ENCODE results near the gene PDGFA.

Gene PDGFA

GRCh38 chr7:507623-508300 lies 11.9 kb downstream of the PDGFA start:
- FAIRE-seq: no peak
- DNase-seq (ENCODE audit: insufficient read length, low spot score): no peak

- FAIRE-seq (no peak), DNase-seq (ENCODE audit: insufficient read length, low spot score) (no peak)
These were observed 12.6 kb downstream of the PDGFA start for GRCh38 chr7:506921-507622.

- FAIRE-seq (no peak), DNase-seq (ENCODE audit: insufficient read length, low spot score) (no peak)
These were observed 13.2 kb downstream of the PDGFA start for GRCh38 chr7:506391-506831.

GRCh38 chr7:505171-505570 lies 14.5 kb downstream of the PDGFA start:
- FAIRE-seq (no peak), DNase-seq (ENCODE audit: insufficient read length, low spot score) (no peak)

- FAIRE-seq (no peak), DNase-seq (ENCODE audit: insufficient read length, low spot score) (no peak)
These were observed 15.2 kb downstream of the PDGFA start for GRCh38 chr7:504221-505111.

- FAIRE-seq (no peak), DNase-seq (ENCODE audit: insufficient read length, low spot score) (no peak)
These were observed 16.0 kb downstream of the PDGFA start for GRCh38 chr7:503575-504111.

GRCh38 chr7:502296-502695 lies 17.4 kb downstream of the PDGFA start:
- peak; percentile 16 for FAIRE-seq
- no peak for DNase-seq (ENCODE audit: insufficient read length, low spot score)

GRCh38 chr7:501526-501925 lies 18.1 kb downstream of the PDGFA start:
- FAIRE-seq: no peak

GRCh38 chr7:500521-501420 lies 18.9 kb downstream of the PDGFA start:
- FAIRE-seq (no peak), DNase-seq (ENCODE audit: insufficient read length, low spot score) (no peak)

More at GRCh38 chr7:501526-501925, 18.1 kb downstream of the PDGFA start:
- no peak for DNase-seq (ENCODE audit: insufficient read length, low spot score)

GRCh38 chr7:499853-500485 lies 19.7 kb downstream of the PDGFA start:
- no peak for DNase-seq (ENCODE audit: insufficient read length, low spot score)

GRCh38 chr7:498678-499641 lies 20.7 kb downstream of the PDGFA start:
- DNase-seq (ENCODE audit: insufficient read length, low spot score) (no peak), FAIRE-seq (peak; percentile 72)

More at GRCh38 chr7:499853-500485, 19.7 kb downstream of the PDGFA start:
- FAIRE-seq: peak; percentile 51

GRCh38 chr7:497946-498655 lies 21.5 kb downstream of the PDGFA start:
- DNase-seq (ENCODE audit: insufficient read length, low spot score) (no peak), FAIRE-seq (peak; percentile 44)

GRCh38 chr7:497346-497745 lies 22.3 kb downstream of the PDGFA start:
- DNase-seq (ENCODE audit: insufficient read length, low spot score): no peak
- FAIRE-seq: no peak

- DNase-seq (ENCODE audit: insufficient read length, low spot score) (no peak), FAIRE-seq (peak; percentile 64)
These were observed 22.9 kb downstream of the PDGFA start for GRCh38 chr7:496528-497295.

GRCh38 chr7:495761-496321 lies 23.8 kb downstream of the PDGFA start:
- FAIRE-seq: no peak

GRCh38 chr7:495326-495725 lies 24.3 kb downstream of the PDGFA start:
- FAIRE-seq (no peak), DNase-seq (ENCODE audit: insufficient read length, low spot score) (no peak)

More at GRCh38 chr7:495761-496321, 23.8 kb downstream of the PDGFA start:
- no peak for DNase-seq (ENCODE audit: insufficient read length, low spot score)

GRCh38 chr7:494906-495305 lies 24.7 kb downstream of the PDGFA start:
- FAIRE-seq (no peak), DNase-seq (ENCODE audit: insufficient read length, low spot score) (no peak)

Data from HTR-8/SVneo (cell line).